HCT116 (cell line): Measurements from ENCODE around the gene NMD3. TPM values are rescaled to one million over a fixed set of nuclear protein-coding genes. Genes with fewer than 3 reads are reported as not detected.
"Not testable (repeated sequence)": the region's sequence is repeated elsewhere in the genome, so short reads cannot be mapped to it uniquely, and the experiment has no call there.

Experiments
- ATAC-seq: fragments of 200-7000 bp; cut with Tn5 transposase; 2 replicates; pipeline ENCODE4 v1.9.1; 2020; ENCODE audit warnings: mild to moderate bottlenecking, moderate library complexity
- BruUV-seq: library from RNA; stranded (reverse); fragments of 400-500 nt; replicated peaks from 2 replicates; lab custom pipeline; 2021; lab: Mats Ljungman, UMichigan
- CTCF ChIA-PET: fragments of 300-600 bp; sonication (Branson Sonifier 250); formaldehyde crosslinking; loops from one replicate; lab custom pipeline; 2021; ENCODE audit warnings: antibody characterized with exemption; lab: Charles Lee
- POLR2A ChIA-PET: fragments of 300-600, 350-600 bp; sonication (Branson Sonifier 250); formaldehyde crosslinking; loops from one replicate; lab custom pipeline; 2021; ENCODE audit warnings: antibody characterized with exemption; lab: Charles Lee
- RAD21 ChIA-PET, 2 experiments: fragments of 300-600 bp; sonication (Branson Sonifier 250); formaldehyde crosslinking; loops; one replicate each; lab custom pipeline; 2023; ENCODE audit warnings: low total read pairs in 2 of 2; ENCODE audit not compliant: uncharacterized antibody in 2 of 2, unreplicated experiment in 2 of 2, low non-redundant PET in 1 of 2; lab: Charles Lee
- DNase-seq: peaks from one replicate; pipeline ENCODE4 v3.0.0-alpha.2; 2010; ENCODE audit warnings: low read depth, low spot score
- H2AFZ ChIP-seq: fragments of 200-600 bp; shearing (Covaris generic), sonication (generic); 2 replicates; pipeline ENCODE4 v1.6.1; 2017; ENCODE audit warnings: low read depth, mixed run types, mixed read lengths, antibody characterized with exemption, low read length; ENCODE audit not compliant: poor library complexity, severe bottlenecking
- H3K27ac ChIP-seq: 2 replicates; pipeline ENCODE4 v1.5.1; 2012; ENCODE audit warnings: low read depth, low read length
- H3K27me3 ChIP-seq: fragments of 200-600 bp; sonication (generic); 2 replicates; pipeline ENCODE4 v1.6.1; 2016; ENCODE audit warnings: mixed run types, low read length, mixed read lengths; ENCODE audit not compliant: insufficient read depth
- H3K36me3 ChIP-seq, 2 experiments: fragments of 200-500 bp in 1 of 2; fragments of 200-600 bp in 1 of 2; sonication (Bioruptor generic) in 1 of 2; sonication (generic) in 1 of 2; 2 replicates each; pipeline versions ENCODE4 v1.5.1 to v1.6.1; 2014 to 2016; ENCODE audit warnings: low read length in 2 of 2, inconsistent platforms in 1 of 2, mixed read lengths in 1 of 2, mixed run types in 1 of 2; ENCODE audit not compliant: insufficient read depth in 2 of 2, control insufficient read depth in 1 of 2
- H3K4me1 ChIP-seq, 2 experiments: fragments of 200-600 bp in 1 of 2; sonication (generic) in 1 of 2; 2 replicates each; pipeline versions ENCODE4 v1.5.1 to v1.6.1; 2012 to 2017; ENCODE audit warnings: low read length in 2 of 2, inconsistent platforms in 1 of 2, mild to moderate bottlenecking in 1 of 2, mixed read lengths in 1 of 2, mixed run types in 1 of 2, moderate library complexity in 1 of 2; ENCODE audit not compliant: insufficient read depth in 2 of 2, control insufficient read depth in 1 of 2
- H3K4me2 ChIP-seq: fragments of 200-600 bp; sonication (generic); 2 replicates; pipeline ENCODE4 v1.6.1; 2017; ENCODE audit warnings: mixed run types, low read length, mixed read lengths
- H3K4me3 ChIP-seq, 2 experiments: fragments of 200-600 bp in 1 of 2; sonication (generic) in 1 of 2; replicated peaks in 1 of 2; 2 replicates each; pipeline ENCODE4 v1.5.1; 2011 to 2016; ENCODE audit warnings: low read length in 2 of 2, control low read depth in 1 of 2, low read depth in 1 of 2, mild to moderate bottlenecking in 1 of 2, mixed read lengths in 1 of 2, mixed run types in 1 of 2
- H3K79me2 ChIP-seq: fragments of 200-600 bp; sonication (generic); 2 replicates; pipeline ENCODE4 v1.6.1; 2017; ENCODE audit warnings: mild to moderate bottlenecking, mixed run types, low read length, moderate library complexity, mixed read lengths; ENCODE audit not compliant: insufficient read depth
- H3K9ac ChIP-seq: fragments of 200-600 bp; sonication (generic); 2 replicates; pipeline ENCODE4 v1.6.1; 2016; ENCODE audit warnings: low read length, mixed read lengths
- H3K9me2 ChIP-seq: fragments of 200-600 bp; sonication (generic), shearing (Covaris generic); 2 replicates; pipeline ENCODE4 v1.6.1; 2017; ENCODE audit warnings: mixed run types, mild to moderate bottlenecking, moderate library complexity; ENCODE audit not compliant: insufficient read depth
- H3K9me3 ChIP-seq, 2 experiments: fragments of 200-500 bp in 1 of 2; fragments of 200-600 bp in 1 of 2; sonication (Bioruptor generic) in 1 of 2; sonication (generic) in 1 of 2; 2 replicates each; pipeline ENCODE4 v1.6.1; 2014 to 2017; ENCODE audit warnings: low read length in 2 of 2, mixed read lengths in 2 of 2, inconsistent platforms in 1 of 2, low read depth in 1 of 2, mild to moderate bottlenecking in 1 of 2, mixed run types in 1 of 2, moderate library complexity in 1 of 2; ENCODE audit not compliant: control insufficient read depth in 1 of 2, insufficient read depth in 1 of 2
- H4K20me1 ChIP-seq: fragments of 200-600 bp; sonication (generic), shearing (Covaris generic); 2 replicates; pipeline ENCODE4 v1.6.1; 2017; ENCODE audit warnings: mixed run types, mild to moderate bottlenecking, moderate library complexity; ENCODE audit not compliant: insufficient read depth
- CBX3 ChIP-seq: IDR thresholded peaks from 2 replicates; pipeline ENCODE4 v1.6.1; 2012; ENCODE audit warnings: low read depth
- CEBPB ChIP-seq: IDR thresholded peaks from 2 replicates; pipeline ENCODE4 v1.6.1; 2012; ENCODE audit warnings: low read depth
- CTCF ChIP-seq, 3 experiments: fragments of 200-600 bp in 1 of 3; sonication (generic) in 1 of 3; IDR thresholded peaks in 2 of 3; conservative IDR thresholded peaks in 1 of 3; 2 replicates each; pipeline ENCODE4 v1.5.1; 2012 to 2017; ENCODE audit warnings: low read depth in 2 of 3, low read length in 2 of 3, antibody characterized with exemption in 1 of 3, borderline replicate concordance in 1 of 3, control low read depth in 1 of 3, mild to moderate bottlenecking in 1 of 3, mixed read lengths in 1 of 3, mixed run types in 1 of 3, moderate library complexity in 1 of 3; ENCODE audit not compliant: insufficient read depth in 1 of 3
- EGR1 ChIP-seq: IDR thresholded peaks from 2 replicates; pipeline ENCODE4 v1.6.1; 2012; ENCODE audit warnings: low read depth
- EZH2 ChIP-seq: fragments of 200-600 bp; sonication (generic); IDR thresholded peaks from 2 replicates; pipeline ENCODE4 v1.6.1; 2017; ENCODE audit warnings: antibody characterized with exemption, mixed run types
- FOSL1 ChIP-seq: IDR thresholded peaks from 2 replicates; pipeline ENCODE4 v1.6.1; 2012; ENCODE audit warnings: low read depth
- JUND ChIP-seq: IDR thresholded peaks from 2 replicates; pipeline ENCODE4 v1.6.1; 2012
- RAD21 ChIP-seq: IDR thresholded peaks from 2 replicates; pipeline ENCODE4 v1.6.1; 2012; ENCODE audit warnings: low read depth, mild to moderate bottlenecking
- REST ChIP-seq: IDR thresholded peaks from 2 replicates; pipeline ENCODE4 v1.6.1; 2012; ENCODE audit warnings: low read depth
- SP1 ChIP-seq: IDR thresholded peaks from 2 replicates; pipeline ENCODE4 v1.6.1; 2012; ENCODE audit warnings: low read depth
- TCF7L2 ChIP-seq: IDR thresholded peaks from 2 replicates; pipeline ENCODE4 v1.7.0; 2011; ENCODE audit warnings: borderline replicate concordance, inconsistent platforms; ENCODE audit not compliant: insufficient read depth, insufficient read length; ENCODE audit errors: extremely low read depth
- ZBTB33 ChIP-seq: IDR thresholded peaks from 2 replicates; pipeline ENCODE4 v1.6.1; 2011; ENCODE audit warnings: mild to moderate bottlenecking, low read length, moderate library complexity; ENCODE audit not compliant: insufficient replicate concordance; ENCODE audit errors: extremely low read depth
- ZFX ChIP-seq: fragments of 450-650 bp; IDR thresholded peaks from 2 replicates; pipeline ENCODE4 v1.6.1; 2017
- intact Hi-C: fragments of 100-400 bp; cut with micrococcal nuclease; formaldehyde crosslinking; loops from 2 replicates; pipeline ENCODE4 v1.10.0; 2022
- total RNA-seq: library from RNA; stranded (reverse); gene quantifications from one replicate; pipeline ENCODE4 v1.2.1, GENCODE V29; 2021; ENCODE audit not compliant: unreplicated experiment

Gene NMD3
- total RNA-seq, 1 experiment from 2014 or later = 85.2 TPM

GRCh38 chr3:161177991-161178390 is 43.1 kb upstream of the NMD3 start:
- H3K4me3 ChIP-seq = no peak overlapping the region
- ATAC-seq (no peak), DNase-seq (no peak)
- no peaks in the 10 kb centered on the region for H3K9me3 ChIP-seq
- TF ChIP-seq ZBTB33 = no peak
- no peak for TF ChIP-seq ZFX
- no peak for TF ChIP-seq EGR1
- TF ChIP-seq SP1 = no peak
- TF ChIP-seq CTCF (IDR thresholded peaks at IDR 0.05 in 2 of 3, conservative IDR thresholded peaks at IDR 0.05 in 1 of 3; ENCODE audit: borderline replicate concordance in 1 of 3, insufficient read depth in 1 of 3, low read depth in 2 of 3, low read length in 2 of 3) = no peak
- no peak for TF ChIP-seq CEBPB
- TF ChIP-seq CBX3 = no peak
- no peak for TF ChIP-seq FOSL1
- TF ChIP-seq RAD21 = no peak
- no peak for TF ChIP-seq REST
- TF ChIP-seq EZH2 = no peak
- TF ChIP-seq TCF7L2 = no peak
- TF ChIP-seq JUND = no peak
- CTCF ChIA-PET = no interaction called here
- POLR2A ChIA-PET = no interaction called here
- no TSS peak for BruUV-seq
- H2AFZ ChIP-seq = no peak overlapping the region
- no peaks in the 10 kb centered on the region for H3K79me2 ChIP-seq
- no peaks in the 10 kb centered on the region for H3K4me1 ChIP-seq
- H3K27me3 ChIP-seq = no peaks in the 10 kb centered on the region
- H3K4me2 ChIP-seq = no peak overlapping the region
- H3K9me2 ChIP-seq = no peaks in the 10 kb centered on the region
- H3K9ac ChIP-seq = no peak overlapping the region
- H3K27ac ChIP-seq = no peak overlapping the region
- no peaks in the 10 kb centered on the region for H4K20me1 ChIP-seq
- H3K36me3 ChIP-seq = no peaks in the 10 kb centered on the region
- RAD21 ChIA-PET = no interaction called here
- intact Hi-C loops = no loop called here

- POLR2A ChIA-PET, H2AFZ ChIP-seq, RAD21 ChIA-PET, intact Hi-C loops, DNase-seq, H3K4me1 ChIP-seq, CTCF ChIA-PET, H3K36me3 ChIP-seq, H3K27me3 ChIP-seq, H3K79me2 ChIP-seq, H3K9ac ChIP-seq, H4K20me1 ChIP-seq, ATAC-seq, H3K4me2 ChIP-seq, H3K9me3 ChIP-seq, H3K9me2 ChIP-seq, H3K27ac ChIP-seq, H3K4me3 ChIP-seq, BruUV-seq: not testable (repeated sequence)
These were observed 39.7 kb upstream of the NMD3 start for GRCh38 chr3:161181371-161181770.
